NCI-H524 treated with DMSO at 0.1 percent for 48 hours (cell line): ENCODE results near the gene CORO6.

Experiments
- DNase-seq: peaks from one replicate; lab custom pipeline; 2025; lab: John Stamatoyannopoulos, UW

CORO6 gene

GRCh38 chr17:29577001-29577370 lies 45.7 kb downstream of the CORO6 start:
- DNase-seq = no peak

- DNase-seq = no peak
These were observed 46.3 kb downstream of the CORO6 start for GRCh38 chr17:29576214-29577000.

GRCh38 chr17:29575511-29576213 lies 47.0 kb downstream of the CORO6 start:
- DNase-seq = no peak

- no peak for DNase-seq
These were observed 47.8 kb downstream of the CORO6 start for GRCh38 chr17:29574732-29575510.

GRCh38 chr17:29573871-29574731 lies 48.6 kb downstream of the CORO6 start:
- DNase-seq = no peak

- no peak for DNase-seq
These were observed 49.2 kb downstream of the CORO6 start for GRCh38 chr17:29573558-29573869.

- DNase-seq = no peak
These were observed 49.8 kb downstream of the CORO6 start for GRCh38 chr17:29572691-29573557.

GRCh38 chr17:29571883-29572681 lies 50.6 kb downstream of the CORO6 start:
- DNase-seq = no peak

GRCh38 chr17:29571486-29571882 lies 51.2 kb downstream of the CORO6 start:
- no peak for DNase-seq

- no peak for DNase-seq
These were observed 52.2 kb downstream of the CORO6 start for GRCh38 chr17:29570521-29570920.

GRCh38 chr17:29569245-29569950 lies 53.3 kb downstream of the CORO6 start:
- DNase-seq = peak; percentile 48

GRCh38 chr17:29568331-29569244 lies 54.1 kb downstream of the CORO6 start, which contains the start of gene TP53I13:
TP53I13 (plus strand) TSS chr17:29568701; CDS start chr17:29568759, 58 bp downstream.
- peak; percentile 86 for DNase-seq

GRCh38 chr17:29567554-29568330 lies 55.0 kb downstream of the CORO6 start:
- no peak for DNase-seq

- DNase-seq = no peak
These were observed 55.5 kb downstream of the CORO6 start for GRCh38 chr17:29567304-29567553.

- DNase-seq = peak; percentile 48
These were observed 56.0 kb downstream of the CORO6 start, which contains the start of gene ABHD15 for GRCh38 chr17:29566473-29567303. ABHD15 (minus strand) TSS chr17:29567037; CDS start chr17:29566966, 71 bp downstream.

GRCh38 chr17:29565643-29566472 lies 56.9 kb downstream of the CORO6 start:
- no peak for DNase-seq
